Upper lobe of left lung (tissue), 6 donors: Measurements from ENCODE around the gene PDE6A. TPM values are rescaled to one million over a fixed set of nuclear protein-coding genes. Genes with fewer than 3 reads are reported as not detected.
"Not testable (repeated sequence)": the region's sequence is repeated elsewhere in the genome, so short reads cannot be mapped to it uniquely, and the experiment has no call there.

Experiments used
- ATAC-seq, 2 donors: fragments of 200-7000 bp; cut with Tn5 transposase; one replicate each; pipeline ENCODE4 v1.9.1; 2022; ENCODE audit warnings: mild to moderate bottlenecking in 2 of 2, moderate library complexity in 2 of 2; ENCODE audit not compliant: low FRiP score in 2 of 2
- DNase-seq, 2 donors: peaks; one replicate each; pipeline ENCODE4 v3.0.0-alpha.2; 2019 to 2020
- H3K27ac ChIP-seq, 4 donors: fragments of 200-600 bp; sonication (generic); one replicate each; pipeline ENCODE4 v1.5.1; 2016 to 2019
- H3K27me3 ChIP-seq, 4 donors: fragments of 200-600 bp; sonication (generic); one replicate each; pipeline ENCODE4 v1.5.1; 2017 to 2019
- H3K36me3 ChIP-seq, 4 donors: fragments of 200-600 bp; sonication (generic); one replicate each; pipeline ENCODE4 v1.5.1; 2016 to 2019
- H3K4me1 ChIP-seq, 4 donors: fragments of 200-600 bp; sonication (generic); one replicate each; pipeline ENCODE4 v1.5.1; 2018 to 2019
- H3K4me3 ChIP-seq, 4 donors: fragments of 200-600 bp; sonication (generic); one replicate each; pipeline ENCODE4 v1.5.1; 2017 to 2019; ENCODE audit warnings: mild to moderate bottlenecking in 2 of 4, moderate library complexity in 1 of 4
- H3K9me3 ChIP-seq, 4 donors: fragments of 200-600 bp; sonication (generic); one replicate each; pipeline ENCODE4 v1.5.1; 2018 to 2019
- EP300 ChIP-seq, 4 donors: sonication (generic); formaldehyde crosslinking; IDR thresholded peaks; one replicate each; pipeline ENCODE4 v1.5.1; 2017; ENCODE audit warnings: antibody characterized with exemption in 4 of 4, control low read depth in 2 of 4
- POLR2A ChIP-seq, 4 donors: fragments of 450-650 bp; IDR thresholded peaks; one replicate each; pipeline ENCODE4 v1.5.1; 2016 to 2017; ENCODE audit warnings: antibody characterized with exemption in 4 of 4, mild to moderate bottlenecking in 2 of 4
- POLR2AphosphoS5 ChIP-seq, 2 donors: sonication (generic); formaldehyde crosslinking; IDR thresholded peaks; one replicate each; pipeline ENCODE4 v1.5.1; 2017; ENCODE audit warnings: antibody characterized with exemption in 2 of 2
- WGBS, 2 donors: methylation state at CpG; one replicate each; pipeline ENCODE4 v1.1.5; 2017 to 2018; 5-methylcytosine and 5-hydroxymethylcytosine counted together
- total RNA-seq, 6 donors: library from RNA; depleted of rRNA in 4 of 6; stranded (reverse); fragments of >200 nt in 4 of 6; gene quantifications; one replicate each; pipeline versions ENCODE4 v1.1.0 to v1.2.1, GENCODE V29; 2016 to 2021
- TF ChIP-seq, protein P1 (sequence below), 6 experiments: fragments of 450-650 bp in 4 of 6; fragments of 200-600 bp in 2 of 6; sonication (generic) in 2 of 6; IDR thresholded peaks; one replicate each; pipeline ENCODE4 v1.5.1; 2016 to 2019; ENCODE audit warnings: antibody characterized with exemption in 6 of 6
- donor health status: DM: no; HTN: no; CAD: no; lungs with moderate emphysema.
- donor health status: DM: no; HTN: yes; CAD: no; lungs with severe emphysema.

Gene PDE6A
- total RNA-seq, 6 donors from 2014 or later = not detected

DNA sequence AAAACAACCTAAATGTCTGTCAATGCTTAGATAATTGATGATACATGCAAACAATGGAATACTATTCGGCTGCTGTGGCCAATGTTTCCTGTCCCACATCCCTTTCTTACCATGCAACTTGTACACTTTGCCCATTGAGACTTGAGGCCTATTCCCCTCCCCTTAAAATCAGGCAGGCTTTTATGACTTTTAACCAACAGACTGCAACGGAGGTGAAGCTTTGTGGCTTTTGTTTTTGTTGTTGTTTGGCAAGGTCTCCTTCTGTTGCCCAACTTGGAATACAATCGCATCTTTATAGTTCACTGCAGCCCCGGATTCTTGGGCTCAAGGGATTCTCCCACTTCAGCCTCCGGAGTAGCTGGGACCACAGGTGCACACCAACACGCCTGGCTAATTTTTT, 10.2 kb upstream of the PDE6A start:
- H3K27ac ChIP-seq = no peak overlapping the region
- H3K4me1 ChIP-seq = peaks cover 5 to 8% (median 7%) of the 10 kb centered on the region in 4 donors
- no peak overlapping the region for H3K4me3 ChIP-seq
- H3K36me3 ChIP-seq = no peaks in the 10 kb centered on the region
- no peak for ATAC-seq
- 77% methylated on average over 6 of the region's 6 CpGs for WGBS, 2 donors
- TF ChIP-seq, protein P1, sequence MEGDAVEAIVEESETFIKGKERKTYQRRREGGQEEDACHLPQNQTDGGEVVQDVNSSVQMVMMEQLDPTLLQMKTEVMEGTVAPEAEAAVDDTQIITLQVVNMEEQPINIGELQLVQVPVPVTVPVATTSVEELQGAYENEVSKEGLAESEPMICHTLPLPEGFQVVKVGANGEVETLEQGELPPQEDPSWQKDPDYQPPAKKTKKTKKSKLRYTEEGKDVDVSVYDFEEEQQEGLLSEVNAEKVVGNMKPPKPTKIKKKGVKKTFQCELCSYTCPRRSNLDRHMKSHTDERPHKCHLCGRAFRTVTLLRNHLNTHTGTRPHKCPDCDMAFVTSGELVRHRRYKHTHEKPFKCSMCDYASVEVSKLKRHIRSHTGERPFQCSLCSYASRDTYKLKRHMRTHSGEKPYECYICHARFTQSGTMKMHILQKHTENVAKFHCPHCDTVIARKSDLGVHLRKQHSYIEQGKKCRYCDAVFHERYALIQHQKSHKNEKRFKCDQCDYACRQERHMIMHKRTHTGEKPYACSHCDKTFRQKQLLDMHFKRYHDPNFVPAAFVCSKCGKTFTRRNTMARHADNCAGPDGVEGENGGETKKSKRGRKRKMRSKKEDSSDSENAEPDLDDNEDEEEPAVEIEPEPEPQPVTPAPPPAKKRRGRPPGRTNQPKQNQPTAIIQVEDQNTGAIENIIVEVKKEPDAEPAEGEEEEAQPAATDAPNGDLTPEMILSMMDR (IDR thresholded peaks at IDR 0.05) = no peak
- TF ChIP-seq POLR2AphosphoS5 (IDR thresholded peaks at IDR 0.05) = no peak
- TF ChIP-seq POLR2A (IDR thresholded peaks at IDR 0.05) = no peak
- no peak for TF ChIP-seq EP300 (IDR thresholded peaks at IDR 0.05)
- H3K27me3 ChIP-seq = no peaks in the 10 kb centered on the region
- DNase-seq = no peak
- H3K9me3 ChIP-seq = no peaks in the 10 kb centered on the region

DNA sequence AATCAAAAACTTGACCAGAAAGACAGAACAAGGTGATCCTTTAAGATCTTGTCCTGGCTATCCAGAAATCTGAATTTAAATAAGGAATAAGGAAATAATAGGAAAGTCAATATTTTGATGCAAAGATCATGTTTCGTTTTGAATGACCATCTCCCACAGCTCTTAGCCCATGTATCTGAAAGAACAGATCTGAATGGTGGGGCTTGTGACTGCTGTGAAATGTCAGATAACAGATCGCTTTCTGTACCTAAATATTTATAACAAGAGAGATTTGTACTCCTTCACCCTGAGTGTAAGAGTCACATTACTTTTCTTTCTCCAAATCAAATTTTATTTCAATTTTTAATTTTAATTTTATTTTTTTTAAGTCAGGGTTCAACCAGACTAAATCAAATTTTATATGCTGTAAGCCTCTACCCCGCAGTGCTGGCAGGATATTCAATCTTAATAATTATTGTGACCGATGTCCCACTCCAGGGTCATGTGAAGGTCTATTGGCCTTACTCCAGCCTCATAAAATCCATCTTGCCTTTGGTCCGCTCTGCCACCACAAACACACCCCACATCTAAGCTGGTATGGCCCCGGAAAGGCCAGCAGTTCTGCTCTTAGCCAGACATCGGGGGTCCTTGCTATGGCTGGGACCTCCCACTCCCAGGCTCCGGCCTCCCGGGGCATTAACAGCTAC, 9.0 kb upstream of the PDE6A start:
- 73 to 76% methylated on average over 9 of the region's 9 CpGs for WGBS, 2 donors
- no peak for ATAC-seq
- Histone ChIP-seq H3K27me3 (no peaks in the 10 kb centered on the region), H3K4me3 (no peak overlapping the region), H3K9me3 (no peaks in the 10 kb centered on the region), H3K27ac (no peak overlapping the region), H3K36me3 (no peaks in the 10 kb centered on the region), H3K4me1 (no peaks in the 10 kb centered on the region)
- TF ChIP-seq, protein P1 (IDR thresholded peaks at IDR 0.05) = no peak
- TF ChIP-seq POLR2AphosphoS5 (IDR thresholded peaks at IDR 0.05) = no peak
- no peak for TF ChIP-seq EP300 (IDR thresholded peaks at IDR 0.05)
- no peak for TF ChIP-seq POLR2A (IDR thresholded peaks at IDR 0.05)
- no peak for DNase-seq

DNA sequence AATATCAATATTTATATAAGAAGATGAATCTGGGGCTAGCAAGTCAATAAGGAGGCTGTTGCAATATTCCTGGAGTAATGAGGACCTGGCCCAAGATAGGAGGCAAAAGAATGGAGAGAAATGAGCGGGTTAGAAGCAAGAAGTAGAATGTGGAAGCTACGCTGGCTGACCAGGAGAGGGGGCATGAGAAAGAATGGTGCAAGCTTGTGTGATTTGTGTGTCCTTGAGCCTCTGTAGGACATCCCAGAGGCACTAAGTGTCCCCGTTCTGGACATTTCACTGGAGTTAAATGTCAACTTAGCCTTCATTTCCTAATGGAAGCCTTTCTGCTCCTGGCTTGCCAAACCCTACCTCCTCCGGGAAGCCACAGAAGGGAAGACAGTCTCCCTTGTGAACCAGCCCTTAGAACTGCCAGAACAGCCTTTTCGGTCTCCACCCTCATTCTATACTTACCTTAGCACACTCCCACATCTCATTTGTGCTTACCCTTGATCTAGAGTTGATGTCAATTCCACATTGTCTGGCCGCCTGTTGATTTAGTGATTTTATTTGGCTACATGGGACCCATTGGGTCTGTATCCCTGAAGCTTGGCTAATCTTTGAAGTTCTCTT, 6.7 kb upstream of the PDE6A start:
- WGBS, 2 donors = 70 to 84% methylated on average over 6 of the region's 6 CpGs
- Histone ChIP-seq H3K4me1 (no peaks in the 10 kb centered on the region), H3K27me3 (no peaks in the 10 kb centered on the region), H3K27ac (no peak overlapping the region), H3K4me3 (no peak overlapping the region), H3K36me3 (no peaks in the 10 kb centered on the region), H3K9me3 (no peaks in the 10 kb centered on the region)
- TF ChIP-seq POLR2AphosphoS5 (IDR thresholded peaks at IDR 0.05) (no peak), EP300 (IDR thresholded peaks at IDR 0.05) (no peak), POLR2A (IDR thresholded peaks at IDR 0.05) (no peak)
- TF ChIP-seq, protein P1 (IDR thresholded peaks at IDR 0.05) = no peak
- no peak for DNase-seq
- no peak for ATAC-seq

DNA sequence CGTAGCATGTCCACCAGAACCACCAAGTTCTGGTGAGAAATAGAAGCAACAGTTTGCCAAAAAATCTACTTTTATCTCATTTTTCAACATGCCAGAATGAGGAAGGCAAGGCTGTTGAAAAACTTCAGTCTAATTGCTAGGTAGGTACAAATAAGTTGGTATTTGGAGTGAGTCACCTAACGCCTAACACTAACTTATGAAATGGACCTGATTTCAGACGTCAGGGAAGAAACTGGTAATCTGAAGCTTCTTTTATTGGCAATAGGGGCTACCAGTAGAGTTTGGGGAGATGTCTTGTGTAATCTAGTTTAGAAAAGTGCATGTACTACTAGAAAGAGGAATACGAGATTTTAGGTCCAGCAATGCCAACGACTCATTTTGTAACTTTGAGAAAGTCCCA, 4.4 kb upstream of the PDE6A start:
- no peak for DNase-seq
- no peaks in the 10 kb centered on the region for H3K36me3 ChIP-seq
- no peaks in the 10 kb centered on the region for H3K4me1 ChIP-seq
- no peak overlapping the region for H3K27ac ChIP-seq
- ATAC-seq = no peak
- H3K9me3 ChIP-seq = no peaks in the 10 kb centered on the region
- 80 to 85% methylated on average over 5 of the region's 5 CpGs for WGBS, 2 donors
- no peak for TF ChIP-seq POLR2A (IDR thresholded peaks at IDR 0.05)
- TF ChIP-seq POLR2AphosphoS5 (IDR thresholded peaks at IDR 0.05) = no peak
- TF ChIP-seq, protein P1 (IDR thresholded peaks at IDR 0.05) = no peak
- no peak for TF ChIP-seq EP300 (IDR thresholded peaks at IDR 0.05)
- H3K27me3 ChIP-seq = no peaks in the 10 kb centered on the region
- no peak overlapping the region for H3K4me3 ChIP-seq

DNA sequence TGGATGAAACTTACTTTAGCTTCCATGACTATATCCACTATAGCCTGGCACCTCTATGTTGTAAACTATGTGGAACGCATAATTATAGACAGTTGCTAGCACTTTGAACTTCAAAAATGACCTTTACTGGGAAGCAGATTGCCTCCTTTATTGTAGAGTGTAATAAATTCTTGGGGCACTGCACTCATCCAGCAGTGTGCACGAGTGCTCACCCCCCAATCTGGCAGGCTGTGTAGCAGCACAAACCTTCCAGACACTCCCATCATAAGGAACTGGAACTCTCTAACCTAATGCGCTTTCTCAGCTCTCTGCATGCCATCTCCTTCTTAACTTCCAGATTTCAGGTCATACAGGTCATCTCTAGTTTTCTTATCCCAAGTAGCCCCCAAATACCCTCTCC, 1.5 kb upstream of the PDE6A start:
- DNase-seq (no peak), ATAC-seq (no peak)
- Histone ChIP-seq H3K36me3 (no peaks in the 10 kb centered on the region), H3K4me1 (no peaks in the 10 kb centered on the region), H3K9me3 (no peaks in the 10 kb centered on the region), H3K27me3 (no peaks in the 10 kb centered on the region), H3K4me3 (no peak overlapping the region), H3K27ac (no peak overlapping the region)
- 91 to 95% methylated on average over 3 of the region's 3 CpGs for WGBS, 2 donors
- TF ChIP-seq EP300 (IDR thresholded peaks at IDR 0.05) = no peak
- TF ChIP-seq POLR2AphosphoS5 (IDR thresholded peaks at IDR 0.05) = no peak
- no peak for TF ChIP-seq POLR2A (IDR thresholded peaks at IDR 0.05)
- TF ChIP-seq, protein P1 (IDR thresholded peaks at IDR 0.05) = no peak

DNA sequence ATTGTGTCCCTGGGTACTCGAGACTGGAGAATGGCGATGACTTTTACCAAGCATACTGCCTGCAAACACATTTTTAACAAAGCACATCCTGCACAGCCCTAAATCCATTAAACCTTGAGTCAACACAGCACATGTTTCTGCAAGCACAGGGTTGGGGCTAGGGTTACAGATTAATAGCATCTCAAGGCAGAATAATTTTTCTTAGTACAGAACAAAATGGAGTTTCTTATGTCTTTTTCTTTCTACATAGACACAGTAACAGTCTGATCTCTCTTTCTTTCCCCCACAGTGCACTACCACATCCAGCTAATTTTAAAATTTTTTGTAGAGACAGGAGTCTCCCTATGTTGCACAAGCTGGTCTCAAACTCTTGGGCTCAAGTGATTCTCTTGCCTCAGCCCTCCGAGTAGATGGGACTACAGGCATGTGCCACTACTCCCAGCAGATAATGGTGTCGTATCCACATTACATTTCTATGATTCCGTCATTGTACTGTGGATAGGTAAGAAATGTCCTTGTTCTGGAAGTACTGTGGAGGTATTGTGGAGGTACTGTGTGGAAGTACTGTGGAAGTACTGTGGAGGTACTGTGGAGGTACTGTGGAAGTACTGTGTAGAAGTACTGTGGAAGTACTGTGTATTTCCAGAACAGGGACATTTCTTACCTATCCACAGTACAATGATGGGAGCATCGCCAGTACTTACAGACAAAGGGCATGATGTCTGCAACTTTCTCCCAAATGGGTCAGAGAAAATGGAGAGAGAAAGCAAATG, 1.2 kb downstream of the PDE6A start:
- WGBS, 2 donors = 91 to 98% methylated on average over 6 of the region's 6 CpGs
- not testable (repeated sequence) for ATAC-seq, DNase-seq, H3K9me3 ChIP-seq, H3K36me3 ChIP-seq, H3K27ac ChIP-seq, H3K27me3 ChIP-seq, H3K4me3 ChIP-seq
- H3K4me1 ChIP-seq = peaks cover 2 to 12% (median 8%) of the 10 kb centered on the region in 4 donors
